GM21786 (cell line): ENCODE data around the gene TMEM19.

Experiments used
- ATAC-seq: cut with Tn5 transposase; IDR thresholded peaks from one replicate; pipeline ENCODE4 v1.9.1; 2021; ENCODE audit not compliant: unreplicated experiment

TMEM19 gene

GRCh38 chr12:71708658-71709057 is 22.8 kb downstream of the TMEM19 start:
- ATAC-seq = no peak

GRCh38 chr12:71710276-71711125 is 24.6 kb downstream of the TMEM19 start:
- no peak for ATAC-seq

GRCh38 chr12:71718611-71719010 is 32.7 kb downstream of the TMEM19 start:
- no peak for ATAC-seq

- ATAC-seq = no peak
Observed at GRCh38 chr12:71719647-71720370, 33.9 kb downstream of the TMEM19 start.

- ATAC-seq = no peak
Observed at GRCh38 chr12:71721783-71722505, 36.1 kb downstream of the TMEM19 start.

- ATAC-seq = no peak
Observed at GRCh38 chr12:71725011-71725410, 39.1 kb downstream of the TMEM19 start.

- no peak for ATAC-seq
Observed at GRCh38 chr12:71726548-71726947, 40.7 kb downstream of the TMEM19 start.

- no peak for ATAC-seq
Observed at GRCh38 chr12:71727958-71728357, 42.1 kb downstream of the TMEM19 start.

- ATAC-seq = no peak
Observed at GRCh38 chr12:71730936-71731335, 45.1 kb downstream of the TMEM19 start.

- no peak for ATAC-seq
Observed at GRCh38 chr12:71731439-71732356, 45.8 kb downstream of the TMEM19 start.

- ATAC-seq = no peak
Observed at GRCh38 chr12:71732357-71732712, 46.5 kb downstream of the TMEM19 start.

GRCh38 chr12:71737197-71737596 is 51.3 kb downstream of the TMEM19 start:
- ATAC-seq = no peak

- no peak for ATAC-seq
Observed at GRCh38 chr12:71742998-71743397, 57.1 kb downstream of the TMEM19 start.

GRCh38 chr12:71744522-71745300 is 58.8 kb downstream of the TMEM19 start:
- no peak for ATAC-seq

GRCh38 chr12:71746974-71747611 is 61.2 kb downstream of the TMEM19 start:
- ATAC-seq = peak; percentile 89

GRCh38 chr12:71748081-71748850 is 62.4 kb downstream of the TMEM19 start:
- no peak for ATAC-seq

GRCh38 chr12:71749666-71750065 is 63.8 kb downstream of the TMEM19 start:
- no peak for ATAC-seq

GRCh38 chr12:71752891-71753290 is 67.0 kb downstream of the TMEM19 start:
- ATAC-seq = no peak
